Neural progenitor cell (in vitro differentiated cells): ENCODE measurements around the gene MPV17L.

ENCODE experiments used
- EZH2phosphoT487 ChIP-seq: fragments of 200-600 bp; sonication (generic); IDR thresholded peaks from 2 replicates; pipeline ENCODE4 v1.6.1; 2017; ENCODE audit warnings: antibody characterized with exemption
- TF ChIP-seq, protein P1 (sequence below): fragments of 200-600 bp; sonication (generic); IDR thresholded peaks from 2 replicates; pipeline ENCODE4 v1.5.1; 2017; ENCODE audit warnings: antibody characterized with exemption, mild to moderate bottlenecking

DNA sequence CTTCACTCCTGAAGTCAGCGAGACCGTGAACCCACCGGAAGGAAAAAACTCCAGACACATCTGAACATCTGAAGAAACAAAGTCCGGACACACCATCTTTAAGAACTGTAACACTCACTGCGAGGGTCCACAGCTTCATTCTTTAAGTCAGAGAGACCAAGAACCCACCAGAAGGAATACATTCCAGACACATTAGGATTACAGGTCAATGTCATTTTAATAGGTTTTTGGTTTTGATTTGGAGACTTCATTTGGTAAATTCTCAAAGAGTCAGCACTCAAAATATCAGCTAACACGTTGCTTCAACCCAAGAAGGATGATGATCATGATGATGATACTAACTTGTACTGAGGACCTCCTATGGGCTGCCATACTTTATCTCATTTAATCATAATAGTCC is 31.2 kb downstream of the MPV17L start:
- TF ChIP-seq, protein P1, sequence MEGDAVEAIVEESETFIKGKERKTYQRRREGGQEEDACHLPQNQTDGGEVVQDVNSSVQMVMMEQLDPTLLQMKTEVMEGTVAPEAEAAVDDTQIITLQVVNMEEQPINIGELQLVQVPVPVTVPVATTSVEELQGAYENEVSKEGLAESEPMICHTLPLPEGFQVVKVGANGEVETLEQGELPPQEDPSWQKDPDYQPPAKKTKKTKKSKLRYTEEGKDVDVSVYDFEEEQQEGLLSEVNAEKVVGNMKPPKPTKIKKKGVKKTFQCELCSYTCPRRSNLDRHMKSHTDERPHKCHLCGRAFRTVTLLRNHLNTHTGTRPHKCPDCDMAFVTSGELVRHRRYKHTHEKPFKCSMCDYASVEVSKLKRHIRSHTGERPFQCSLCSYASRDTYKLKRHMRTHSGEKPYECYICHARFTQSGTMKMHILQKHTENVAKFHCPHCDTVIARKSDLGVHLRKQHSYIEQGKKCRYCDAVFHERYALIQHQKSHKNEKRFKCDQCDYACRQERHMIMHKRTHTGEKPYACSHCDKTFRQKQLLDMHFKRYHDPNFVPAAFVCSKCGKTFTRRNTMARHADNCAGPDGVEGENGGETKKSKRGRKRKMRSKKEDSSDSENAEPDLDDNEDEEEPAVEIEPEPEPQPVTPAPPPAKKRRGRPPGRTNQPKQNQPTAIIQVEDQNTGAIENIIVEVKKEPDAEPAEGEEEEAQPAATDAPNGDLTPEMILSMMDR = no peak
- TF ChIP-seq EZH2phosphoT487 = no peak
